Pancreas (tissue), 10 donors: Measurements from ENCODE around the gene EXOC1. TPM values are rescaled to one million over a fixed set of nuclear protein-coding genes. Genes with fewer than 3 reads are reported as not detected.

ENCODE experiments used
- ATAC-seq, 4 donors: fragments of 200-7000 bp; cut with Tn5 transposase; one replicate each; pipeline versions ENCODE4 v1.8.0 to v1.9.1; 2020; ENCODE audit warnings: mild to moderate bottlenecking in 4 of 4, moderate library complexity in 4 of 4
- DNase-seq, 6 donors: peaks; one replicate each; pipeline ENCODE4 v3.0.0-alpha.2; 2020
- FAIRE-seq: peaks from 2 replicates; lab custom pipeline; 2012; peaks lifted over from hg19 to GRCh38; lab: Jason Lieb, UNC
- H3K27ac ChIP-seq, 4 donors: fragments of 200-600 bp; sonication (generic); 1 replicate in 3 of 4; 2 replicates in 1 of 4; pipeline versions ENCODE4 v1.5.0 to v1.8.0; 2020
- H3K27me3 ChIP-seq, 4 donors: fragments of 200-600 bp; one replicate each; pipeline ENCODE4 v1.8.0; 2021
- H3K36me3 ChIP-seq, 3 donors: fragments of 200-600 bp; sonication (generic) in 1 of 3; one replicate each; pipeline versions ENCODE4 v1.5.0 to v1.8.0; 2020 to 2021
- H3K4me1 ChIP-seq, 3 donors: fragments of 200-600 bp; one replicate each; pipeline ENCODE4 v1.8.0; 2021
- H3K4me3 ChIP-seq, 4 donors: fragments of 200-600 bp; sonication (generic) in 2 of 4; one replicate each; pipeline versions ENCODE4 v1.5.0 to v1.8.0; 2020 to 2021
- H3K9me3 ChIP-seq, 4 donors: fragments of 200-600 bp; one replicate each; pipeline ENCODE4 v1.8.0; 2021
- WGBS, 2 donors: extraction: QIAGEN DNeasy Blood & Tissue Kit; methylation state at CpG; one replicate each; pipeline ENCODE4 v1.1.7; 2013; 5-methylcytosine and 5-hydroxymethylcytosine counted together
- intact Hi-C, 3 donors: fragments of 100-400 bp; cut with DNase I; formaldehyde crosslinking; loops; one replicate each; pipeline versions ENCODE4 v1.11.1 to v1.14.2; 2022
- polyA plus RNA-seq, 2 donors: library from polyadenylated mRNA; stranded (reverse); fragments of 200-250 nt; gene quantifications; one replicate each; pipeline ENCODE4 v1.2.3, GENCODE V29; 2013
- total RNA-seq, 6 donors: library from RNA; stranded (reverse); fragmentation: NEBNext Ultra II Directional in 4 of 6; extraction: Animal tissue kit (Norgen Biotek cat#: 25700) in 4 of 6; gene quantifications; one replicate each; pipeline versions ENCODE4 v1.2.1 to v1.2.4, GENCODE V29; 2021 to 2023
- TF ChIP-seq, protein P1 (sequence below), 4 donors: fragments of 200-600 bp; sonication (generic) in 3 of 4; IDR thresholded peaks; one replicate each; pipeline versions ENCODE4 v1.5.0 to v1.8.0; 2021; ENCODE audit warnings: antibody characterized with exemption in 4 of 4
- donor health status: healthy with polysubstance abuse.
- donor health status: DM: no; HTN: no; CAD: no; lungs with moderate emphysema.
- donor health status: DM: no; HTN: no; CAD: no.
- donor health status: control.
- donor health status: control.
- donor health status: Bipolar disorder and iron deficiency.
- donor health status: DM: yes; HTN: yes; CAD: no.
- donor health status: DM: no; HTN: no; CAD: no.
- donor health status: DM: no; HTN: no; CAD: no.
- donor health status: DM: yes; HTN: yes; CAD: no.

EXOC1 gene
- total and polyA plus RNA-seq, 8 donors: 8.2 to 21.7 (median 11.0) TPM

DNA sequence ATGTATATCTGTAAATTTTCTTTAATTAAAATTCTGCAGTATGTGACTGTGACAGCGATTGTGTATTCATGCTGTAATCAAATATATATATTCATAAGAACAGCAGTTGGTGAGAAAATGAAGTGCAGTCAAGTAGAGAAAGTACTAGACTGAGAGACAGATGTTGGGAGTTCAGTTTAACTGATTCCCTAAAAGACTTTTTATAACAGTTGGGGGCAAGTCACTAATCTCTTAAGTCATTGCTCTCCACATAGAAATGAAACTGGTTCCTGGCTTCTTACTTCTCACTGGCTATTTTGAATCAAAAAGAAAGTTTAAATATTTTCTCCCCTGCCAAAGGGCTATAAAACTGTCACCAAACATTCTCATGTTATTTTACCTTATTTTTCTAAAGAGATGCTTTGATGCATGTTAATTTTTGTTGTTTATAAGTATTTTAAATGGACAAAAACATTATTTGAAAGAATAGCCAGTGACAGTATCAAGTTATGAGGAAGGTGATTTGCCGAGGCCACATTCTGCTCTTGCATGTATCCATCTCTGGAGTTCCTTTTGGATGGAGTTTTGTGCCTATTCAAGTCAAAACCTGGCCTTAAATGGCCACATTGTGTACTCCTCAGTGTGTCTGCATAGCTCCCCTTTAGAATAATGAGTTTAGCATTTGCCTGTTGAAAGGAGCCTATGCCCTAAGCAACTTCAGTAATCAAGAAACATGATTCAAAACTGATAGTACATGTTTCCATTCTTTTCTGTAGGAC is 30.8 kb downstream of the EXOC1 start:
- no peaks in the 10 kb centered on the region for H3K27me3 ChIP-seq
- H3K9me3 ChIP-seq: no peaks in the 10 kb centered on the region
- TF ChIP-seq, protein P1, sequence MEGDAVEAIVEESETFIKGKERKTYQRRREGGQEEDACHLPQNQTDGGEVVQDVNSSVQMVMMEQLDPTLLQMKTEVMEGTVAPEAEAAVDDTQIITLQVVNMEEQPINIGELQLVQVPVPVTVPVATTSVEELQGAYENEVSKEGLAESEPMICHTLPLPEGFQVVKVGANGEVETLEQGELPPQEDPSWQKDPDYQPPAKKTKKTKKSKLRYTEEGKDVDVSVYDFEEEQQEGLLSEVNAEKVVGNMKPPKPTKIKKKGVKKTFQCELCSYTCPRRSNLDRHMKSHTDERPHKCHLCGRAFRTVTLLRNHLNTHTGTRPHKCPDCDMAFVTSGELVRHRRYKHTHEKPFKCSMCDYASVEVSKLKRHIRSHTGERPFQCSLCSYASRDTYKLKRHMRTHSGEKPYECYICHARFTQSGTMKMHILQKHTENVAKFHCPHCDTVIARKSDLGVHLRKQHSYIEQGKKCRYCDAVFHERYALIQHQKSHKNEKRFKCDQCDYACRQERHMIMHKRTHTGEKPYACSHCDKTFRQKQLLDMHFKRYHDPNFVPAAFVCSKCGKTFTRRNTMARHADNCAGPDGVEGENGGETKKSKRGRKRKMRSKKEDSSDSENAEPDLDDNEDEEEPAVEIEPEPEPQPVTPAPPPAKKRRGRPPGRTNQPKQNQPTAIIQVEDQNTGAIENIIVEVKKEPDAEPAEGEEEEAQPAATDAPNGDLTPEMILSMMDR (IDR thresholded peaks at IDR 0.05): no peak
- FAIRE-seq (no peak), DNase-seq (no peak), ATAC-seq (no peak)
- H3K27ac ChIP-seq: no peak overlapping the region
- intact Hi-C loops: no loop called here
- no peaks in the 10 kb centered on the region for H3K4me1 ChIP-seq
- no peaks in the 10 kb centered on the region for H3K36me3 ChIP-seq
- 80 to 82% methylated on average over 2 of the region's 2 CpGs for WGBS, 2 donors
- H3K4me3 ChIP-seq: no peak overlapping the region

DNA sequence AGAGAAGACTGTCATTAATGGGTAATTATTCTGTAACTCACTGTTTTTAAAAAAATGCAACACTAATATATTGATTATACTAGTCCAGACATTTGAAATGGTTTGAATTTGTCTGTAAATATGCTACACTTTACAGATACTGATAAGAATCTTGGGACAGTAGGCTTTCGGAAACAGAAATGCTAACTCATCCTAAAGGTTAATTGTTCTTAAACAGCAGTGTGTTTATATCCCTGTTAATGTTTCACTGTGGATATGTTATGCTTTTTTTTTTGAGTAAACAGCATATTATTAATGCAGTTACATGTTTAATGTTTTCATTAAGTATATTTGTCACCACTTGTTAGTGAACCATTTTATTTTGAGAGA is 31.4 kb downstream of the EXOC1 start:
- WGBS, 2 donors: 83 to 86% methylated on average over 1 of the region's 1 CpG
- Histone ChIP-seq H3K9me3 (no peaks in the 10 kb centered on the region), H3K36me3 (no peaks in the 10 kb centered on the region), H3K27ac (no peak overlapping the region), H3K27me3 (no peaks in the 10 kb centered on the region), H3K4me1 (no peaks in the 10 kb centered on the region), H3K4me3 (no peak overlapping the region)
- intact Hi-C loops: no loop called here
- TF ChIP-seq, protein P1 (IDR thresholded peaks at IDR 0.05): no peak
- FAIRE-seq (no peak), DNase-seq (no peak), ATAC-seq (no peak)

DNA sequence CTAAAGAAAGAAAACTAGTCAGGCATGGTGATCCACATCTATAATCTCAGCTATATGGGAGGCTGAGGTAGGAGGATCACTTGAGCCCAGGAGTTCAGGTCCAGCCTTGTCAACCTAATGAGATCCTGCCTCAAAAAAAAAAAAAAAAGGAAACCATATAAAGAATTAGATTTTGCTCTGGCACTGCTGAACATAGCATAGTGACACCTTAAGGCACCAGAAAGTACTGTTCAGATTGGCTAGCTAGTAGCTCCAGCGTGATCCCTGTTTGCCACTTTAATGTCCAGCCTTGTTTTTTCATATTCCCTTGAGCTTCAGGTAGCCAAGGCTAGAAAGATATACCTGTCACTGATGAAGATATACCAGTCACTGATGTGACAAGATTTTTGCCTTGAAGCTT is 34.1 kb downstream of the EXOC1 start:
- intact Hi-C loops: no loop called here
- Histone ChIP-seq H3K4me1 (no peaks in the 10 kb centered on the region), H3K4me3 (no peak overlapping the region), H3K27ac (no peak overlapping the region), H3K27me3 (no peaks in the 10 kb centered on the region), H3K9me3 (no peaks in the 10 kb centered on the region), H3K36me3 (no peaks in the 10 kb centered on the region)
- DNase-seq: no peak
- FAIRE-seq: no peak
- no peak for ATAC-seq
- TF ChIP-seq, protein P1 (IDR thresholded peaks at IDR 0.05): no peak
- 80 to 100% methylated on average over 1 of the region's 1 CpG for WGBS, 2 donors

DNA sequence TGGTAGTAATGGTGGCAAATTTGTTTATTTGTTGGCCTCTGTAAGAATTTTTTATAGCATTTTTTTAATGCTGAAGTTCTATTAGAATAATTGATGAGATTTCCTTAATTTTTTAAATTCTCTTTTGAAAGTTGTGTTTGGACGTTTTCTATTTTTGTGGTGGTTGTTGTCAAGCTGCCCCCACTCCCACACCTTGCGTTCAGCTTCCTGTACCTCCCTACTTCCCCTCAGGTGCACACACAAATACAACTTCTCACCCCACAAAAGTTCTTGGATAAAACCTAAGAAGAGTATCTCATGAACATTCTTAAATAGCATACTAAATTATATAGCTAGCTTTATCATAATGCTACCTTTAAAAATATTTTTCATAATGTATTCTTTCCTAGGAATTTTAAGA is 38.7 kb downstream of the EXOC1 start:
- intact Hi-C loops: no loop called here
- 62 to 76% methylated on average over 2 of the region's 2 CpGs for WGBS, 2 donors

DNA sequence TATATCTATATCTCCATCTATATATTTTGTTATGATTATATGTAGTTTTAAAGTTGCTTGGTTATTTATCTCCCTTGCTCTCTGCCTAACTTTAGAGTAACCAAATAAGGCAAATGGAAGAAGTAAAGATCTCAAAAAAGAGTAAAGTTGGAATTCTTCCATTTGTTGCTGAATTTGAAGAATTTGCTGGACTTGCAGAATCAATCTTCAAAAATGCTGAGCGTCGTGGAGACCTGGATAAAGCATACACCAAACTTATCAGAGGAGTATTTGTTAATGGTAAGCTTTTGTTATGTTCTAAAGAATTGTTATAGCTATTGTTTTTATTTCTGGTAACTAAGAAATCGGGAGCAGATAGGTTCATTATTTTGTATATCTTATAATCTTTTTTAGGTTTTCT is 43.2 kb downstream of the EXOC1 start:
- no peak overlapping the region for H3K27ac ChIP-seq
- H3K36me3 ChIP-seq: peaks cover 0 to 7% (median 5%) of the 10 kb centered on the region in 3 donors
- ATAC-seq: no peak
- no peaks in the 10 kb centered on the region for H3K4me1 ChIP-seq
- FAIRE-seq: no peak
- H3K9me3 ChIP-seq: no peaks in the 10 kb centered on the region
- intact Hi-C loops: no loop called here
- H3K4me3 ChIP-seq: no peak overlapping the region
- no peaks in the 10 kb centered on the region for H3K27me3 ChIP-seq
- TF ChIP-seq, protein P1 (IDR thresholded peaks at IDR 0.05): no peak
- DNase-seq: no peak
- WGBS, 2 donors: 93 to 94% methylated on average over 3 of the region's 3 CpGs

More for the DNA sequence above, 38.7 kb downstream of the EXOC1 start:
- Histone ChIP-seq H3K36me3 (no peaks in the 10 kb centered on the region), H3K27ac (no peak overlapping the region), H3K9me3 (no peaks in the 10 kb centered on the region), H3K4me3 (no peak overlapping the region), H3K4me1 (no peaks in the 10 kb centered on the region), H3K27me3 (no peaks in the 10 kb centered on the region)
- no peak for ATAC-seq
- no peak for DNase-seq
- TF ChIP-seq, protein P1 (IDR thresholded peaks at IDR 0.05): no peak
- no peak for FAIRE-seq
